NCI-H748 treated with DMSO at 0.1 percent for 48 hours (cell line): ENCODE results near the gene PCNT.

ENCODE experiments used
- DNase-seq: peaks from one replicate; lab custom pipeline; 2025; lab: John Stamatoyannopoulos, UW

The PCNT gene

GRCh38 chr21:46334351-46335140, 10.6 kb downstream of the PCNT start:
- DNase-seq: no peak

GRCh38 chr21:46336603-46337002, 12.6 kb downstream of the PCNT start:
- DNase-seq: no peak

GRCh38 chr21:46340998-46341397, 17.0 kb downstream of the PCNT start:
- no peak for DNase-seq

GRCh38 chr21:46344219-46344915, 20.4 kb downstream of the PCNT start:
- no peak for DNase-seq

GRCh38 chr21:46345861-46346260, 21.9 kb downstream of the PCNT start:
- DNase-seq: no peak

GRCh38 chr21:46346296-46347202, 22.6 kb downstream of the PCNT start:
- DNase-seq: no peak

- no peak for DNase-seq
These were observed 23.2 kb downstream of the PCNT start for GRCh38 chr21:46347203-46347550.

GRCh38 chr21:46347791-46348381, 23.9 kb downstream of the PCNT start:
- no peak for DNase-seq

GRCh38 chr21:46349134-46349760, 25.3 kb downstream of the PCNT start:
- no peak for DNase-seq

GRCh38 chr21:46350571-46350970, 26.6 kb downstream of the PCNT start:
- DNase-seq: no peak

GRCh38 chr21:46350981-46351380, 27.0 kb downstream of the PCNT start:
- DNase-seq: no peak

GRCh38 chr21:46351476-46352163, 27.7 kb downstream of the PCNT start:
- no peak for DNase-seq

GRCh38 chr21:46352164-46352515, 28.2 kb downstream of the PCNT start:
- DNase-seq: no peak

GRCh38 chr21:46352913-46353312, 29.0 kb downstream of the PCNT start:
- no peak for DNase-seq

GRCh38 chr21:46354046-46354445, 30.1 kb downstream of the PCNT start:
- DNase-seq: no peak

GRCh38 chr21:46354518-46354917, 30.6 kb downstream of the PCNT start:
- no peak for DNase-seq

GRCh38 chr21:46355161-46356004, 31.4 kb downstream of the PCNT start:
- no peak for DNase-seq

- no peak for DNase-seq
These were observed 32.0 kb downstream of the PCNT start for GRCh38 chr21:46356005-46356338.

GRCh38 chr21:46356494-46357334, 32.8 kb downstream of the PCNT start:
- DNase-seq: no peak

- DNase-seq: no peak
These were observed 33.3 kb downstream of the PCNT start for GRCh38 chr21:46357335-46357604.
